GM12878 (cell line): Measurements from ENCODE around the gene OR14A16. TPM values are rescaled to one million over a fixed set of nuclear protein-coding genes. Genes with fewer than 3 reads are reported as not detected.

ENCODE experiments used
- ATAC-seq: fragments of 200-7000 bp; cut with Tn5 transposase; 3 replicates; pipeline ENCODE4 v1.9.1; 2020; ENCODE audit warnings: mild to moderate bottlenecking, moderate library complexity
- BruUV-seq: library from RNA; stranded (reverse); fragments of 400-500 nt; replicated peaks from 2 replicates; lab custom pipeline; 2021; lab: Mats Ljungman, UMichigan
- CTCF ChIA-PET: fragments of 300-600 bp; sonication (Branson Sonifier 250); formaldehyde crosslinking; extraction: SDS; loops from one replicate; lab custom pipeline; 2021; ENCODE audit warnings: inconsistent platforms; lab: Yijun Ruan, JAX
- POLR2A ChIA-PET: fragments of 350-600 bp; formaldehyde crosslinking; extraction: SDS; loops from one replicate; lab custom pipeline; 2021; ENCODE audit warnings: inconsistent platforms; lab: Charles Lee
- RAD21 ChIA-PET: fragments of 300-600 bp; sonication (Branson Sonifier 250); formaldehyde crosslinking; loops from one replicate; lab custom pipeline; 2023; ENCODE audit warnings: antibody characterized with exemption; ENCODE audit not compliant: unreplicated experiment; lab: Charles Lee
- SMC1A ChIA-PET: fragments of 300-600 bp; sonication (Branson Sonifier 250); formaldehyde crosslinking; loops from one replicate; lab custom pipeline; 2023; ENCODE audit not compliant: unreplicated experiment, uncharacterized antibody; lab: Charles Lee
- DNase-seq: peaks from one replicate; pipeline ENCODE4 v3.0.0-alpha.2; 2011; ENCODE audit warnings: low read depth, low spot score
- FAIRE-seq: peaks from 3 replicates; lab custom pipeline; 2011; peaks lifted over from hg19 to GRCh38; lab: Jason Lieb, UNC
- H2AFZ ChIP-seq: 2 replicates; pipeline ENCODE4 v1.6.0; 2011; ENCODE audit warnings: low read depth, low read length, control low read depth; ENCODE audit not compliant: control insufficient read depth
- H3K27ac ChIP-seq: 2 replicates; pipeline ENCODE4 v1.5.1; 2011; ENCODE audit warnings: control low read depth; ENCODE audit not compliant: control insufficient read depth, insufficient read depth
- H3K27me3 ChIP-seq, 2 experiments: replicated peaks in 1 of 2; 2 replicates each; pipeline versions ENCODE4 v1.6.0 to v1.6.1; 2011; ENCODE audit warnings: low read length in 1 of 2; ENCODE audit not compliant: control insufficient read depth in 2 of 2, insufficient read depth in 2 of 2
- H3K36me3 ChIP-seq, 2 experiments: 2 replicates each; pipeline ENCODE4 v1.5.1; 2011; ENCODE audit warnings: low read length in 1 of 2; ENCODE audit not compliant: control insufficient read depth in 2 of 2, insufficient read depth in 2 of 2
- H3K4me1 ChIP-seq: 2 replicates; pipeline ENCODE4 v1.6.1; 2011; ENCODE audit warnings: mild to moderate bottlenecking, low read length, moderate library complexity, mixed read lengths; ENCODE audit not compliant: control insufficient read depth, insufficient read depth
- H3K4me2 ChIP-seq: 2 replicates; pipeline ENCODE4 v1.6.0; 2011; ENCODE audit warnings: control low read depth; ENCODE audit not compliant: control insufficient read depth, insufficient read depth
- H3K4me3 ChIP-seq: fragments of 200-600 bp; sonication (generic); 2 replicates; pipeline ENCODE4 v1.5.1; 2016
- H3K79me2 ChIP-seq: 2 replicates; pipeline ENCODE4 v1.6.0; 2011; ENCODE audit warnings: low read length; ENCODE audit not compliant: control insufficient read depth, insufficient read depth
- H3K9ac ChIP-seq: 2 replicates; pipeline ENCODE4 v1.8.0; 2011; ENCODE audit warnings: low read length, control low read depth, mixed read lengths; ENCODE audit not compliant: control insufficient read depth, insufficient read depth
- H3K9me3 ChIP-seq: replicated peaks from 3 replicates; pipeline ENCODE4 v1.5.1; 2011; ENCODE audit warnings: mild to moderate bottlenecking, low read length; ENCODE audit not compliant: control insufficient read depth, insufficient read depth
- H4K20me1 ChIP-seq: 2 replicates; pipeline ENCODE4 v1.6.0; 2011; ENCODE audit not compliant: control insufficient read depth, insufficient read depth
- BACH1 ChIP-seq: fragments of 450-650 bp; IDR thresholded peaks from 2 replicates; pipeline ENCODE4 v1.6.1; 2017; ENCODE audit warnings: mild to moderate bottlenecking, borderline replicate concordance
- BRCA1 ChIP-seq: IDR thresholded peaks from 2 replicates; pipeline ENCODE4 v1.6.1; 2011; ENCODE audit warnings: low read depth, low read length, improper control_type of control experiment
- CEBPB ChIP-seq, 2 experiments: fragments of 150-350 bp in 1 of 2; IDR thresholded peaks; 2 replicates each; pipeline ENCODE4 v1.6.1; 2012 to 2014; ENCODE audit warnings: low read depth in 2 of 2, low read length in 2 of 2, borderline replicate concordance in 1 of 2, inconsistent platforms in 1 of 2
- CREB1 ChIP-seq: IDR thresholded peaks from 2 replicates; pipeline ENCODE4 v1.6.1; 2012; ENCODE audit warnings: low read depth, mild to moderate bottlenecking, inconsistent platforms
- ETV6 ChIP-seq, 2 experiments: fragments of 450-650 bp in 1 of 2; IDR thresholded peaks in 1 of 2; conservative IDR thresholded peaks in 1 of 2; 2 replicates each; pipeline ENCODE4 v1.6.1; 2014; ENCODE audit warnings: antibody characterized with exemption in 1 of 2, borderline replicate concordance in 1 of 2, low read depth in 1 of 2, mild to moderate bottlenecking in 1 of 2, moderate library complexity in 1 of 2
- EZH2 ChIP-seq: IDR thresholded peaks from 2 replicates; pipeline ENCODE4 v1.6.1; 2012; ENCODE audit warnings: low read depth, mild to moderate bottlenecking, control low read depth, inconsistent platforms, low read length, borderline replicate concordance; ENCODE audit not compliant: control insufficient read depth
- FOXK2 ChIP-seq: fragments of 450-650 bp; IDR thresholded peaks from 2 replicates; pipeline ENCODE4 v1.6.1; 2017; ENCODE audit warnings: mild to moderate bottlenecking, moderate library complexity
- KDM1A ChIP-seq: fragments of 200-600 bp; sonication (generic); IDR thresholded peaks from 2 replicates; pipeline ENCODE4 v1.6.1; 2016; ENCODE audit warnings: borderline replicate concordance
- NR2C1 ChIP-seq: fragments of 450-650 bp; IDR thresholded peaks from 2 replicates; pipeline ENCODE4 v1.6.1; 2017; ENCODE audit warnings: antibody characterized with exemption, mild to moderate bottlenecking, moderate library complexity
- NR2C2 ChIP-seq: IDR thresholded peaks from 2 replicates; pipeline ENCODE4 v1.6.1; 2011; ENCODE audit warnings: borderline replicate concordance, low read depth; ENCODE audit not compliant: control insufficient read depth, insufficient read length
- PAX8 ChIP-seq: fragments of 450-650 bp; IDR thresholded peaks from 2 replicates; pipeline ENCODE4 v1.6.1; 2017; ENCODE audit warnings: mild to moderate bottlenecking, moderate library complexity
- SIX5 ChIP-seq: IDR thresholded peaks from 2 replicates; pipeline ENCODE4 v1.6.1; 2011; ENCODE audit warnings: mild to moderate bottlenecking, low read depth, low read length, moderate library complexity; ENCODE audit not compliant: severe bottlenecking
- SMAD5 ChIP-seq: IDR thresholded peaks from 2 replicates; pipeline ENCODE4 v1.6.1; 2016; ENCODE audit warnings: antibody characterized with exemption, low read depth
- SRF ChIP-seq, 2 experiments: IDR thresholded peaks; 2 replicates each; pipeline ENCODE4 v1.6.1; 2011; ENCODE audit warnings: low read depth in 2 of 2, low read length in 2 of 2, mild to moderate bottlenecking in 1 of 2, moderate library complexity in 1 of 2
- TARDBP ChIP-seq: IDR thresholded peaks from 2 replicates; pipeline ENCODE4 v1.6.1; 2016; ENCODE audit warnings: borderline replicate concordance
- WGBS: methylation state at CpG from one replicate; pipeline ENCODE4 v1.1.6; 2016; ENCODE audit warnings: low lambda C conversion rate; ENCODE audit not compliant: insufficient replicate concordance, insufficient coverage; ENCODE audit errors: missing lambda C conversion rate; 5-methylcytosine and 5-hydroxymethylcytosine counted together
- in situ Hi-C: fragments of 300-500 bp; cut with MboI; formaldehyde crosslinking; loops from 9 replicates; pipeline ENCODE4 v1.14.3; 2018; ENCODE audit warnings: mixed read lengths
- intact Hi-C: fragments of 100-400 bp; cut with micrococcal nuclease; formaldehyde crosslinking; loops from one replicate; pipeline ENCODE4 v1.14.2; 2022; ENCODE audit not compliant: unreplicated experiment
- polyA plus RNA-seq, 11 experiments: library from polyadenylated mRNA; depleted of rRNA in 4 of 11; unstranded in 6 of 11; stranded (reverse) in 5 of 11; fragments of >200 nt; fragmentation: Nextera tagmentation in 4 of 11; fragmentation: Illumina TruSeq in 1 of 11; extraction: Ambion mirVana in 4 of 11; extraction: Trizol in 1 of 11; gene quantifications; 1 replicate in 1 of 11; 2 replicates in 10 of 11; pipeline versions ENCODE4 v1.2.1 to v1.2.3, GENCODE V29; 2011 to 2016; ENCODE audit warnings: inconsistent platforms in 2 of 11, missing spikeins in 2 of 11, low read depth in 1 of 11
- total RNA-seq, 4 experiments: library from RNA; depleted of rRNA in 3 of 4; stranded (reverse); fragments of >200 nt in 3 of 4; fragmentation: Illumina TruSeq in 1 of 4; extraction: Trizol in 1 of 4; gene quantifications; 2 replicates each; pipeline versions ENCODE4 v1.2.1 to v1.2.3, GENCODE V29; 2013 to 2021
- TF ChIP-seq, protein P1 (sequence below): fragments of 450-650 bp; IDR thresholded peaks from 2 replicates; pipeline ENCODE4 v1.6.1; 2017; ENCODE audit warnings: mild to moderate bottlenecking, low read depth, inconsistent platforms; ENCODE audit not compliant: poor library complexity, severe bottlenecking
- TF ChIP-seq, protein P2 (sequence below): IDR thresholded peaks from 2 replicates; pipeline ENCODE4 v1.6.1; 2012; ENCODE audit warnings: improper control_type of control experiment, low read depth, low read length; ENCODE audit not compliant: insufficient replicate concordance

The OR14A16 gene
- total and polyA plus RNA-seq, 10 of the 15 experiments (the other 5 are each of a cell fraction or from before 2014, with no cell fraction given) = not detected

DNA sequence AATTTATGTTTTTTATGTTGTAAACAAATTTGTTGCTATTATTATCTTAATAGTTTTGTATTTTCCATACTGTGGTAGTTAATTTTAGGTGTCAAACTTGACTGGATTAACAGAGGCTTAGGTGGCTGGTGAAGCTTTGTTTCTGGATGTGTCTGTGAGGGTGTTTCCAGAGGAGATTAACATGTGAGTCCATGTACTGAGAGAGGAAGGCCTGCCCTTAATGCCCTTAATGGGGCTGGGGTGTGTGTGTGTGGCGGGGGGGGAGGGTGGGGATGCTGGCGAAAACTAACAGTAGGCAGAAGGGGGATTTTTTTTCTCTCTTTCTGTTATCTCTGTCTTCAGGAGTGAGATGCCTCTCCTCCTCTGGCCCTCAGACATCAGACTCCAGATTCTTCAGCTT, 1.9 kb downstream of the OR14A16 start (continued):
- no peak for TF ChIP-seq BRCA1
- TF ChIP-seq CEBPB (IDR thresholded peaks at IDR 0.05; ENCODE audit: borderline replicate concordance in 1 of 2, low read depth in 2 of 2, low read length in 2 of 2) = no peak
- no peak for TF ChIP-seq CREB1
- TF ChIP-seq, all 136 proteins: peak for 0

DNA sequence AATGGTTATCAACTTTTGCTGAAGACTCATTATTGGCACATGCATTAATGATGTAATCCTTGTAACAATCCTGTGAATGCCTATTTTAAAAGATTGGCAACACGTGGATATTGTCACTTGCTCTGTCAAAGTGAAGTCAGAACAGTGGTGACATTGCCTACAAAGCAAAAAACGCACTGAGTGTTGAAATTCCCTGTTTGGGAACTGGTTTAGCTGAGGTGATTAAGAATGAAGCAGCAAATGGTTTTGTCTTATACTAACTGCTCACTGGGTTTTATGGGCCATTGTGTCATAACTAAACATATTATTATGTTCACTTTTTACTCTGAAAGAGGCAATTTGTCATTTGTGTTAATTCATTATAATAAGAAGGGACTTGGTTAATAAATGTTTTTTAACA, 11.3 kb downstream of the OR14A16 start:
- WGBS = 3% methylated on average over 2 of the region's 2 CpGs
- BruUV-seq = no TSS peak

More for the DNA sequence above, 11.3 kb downstream of the OR14A16 start:
- H4K20me1 ChIP-seq = no peaks in the 10 kb centered on the region
- in situ Hi-C loops (no loop called here), intact Hi-C loops (no loop called here)
- no peak overlapping the region for H3K9ac ChIP-seq
- ChIA-PET RAD21 (no interaction called here), CTCF (no interaction called here), POLR2A (no interaction called here), SMC1A (no interaction called here)
- DNase-seq = no peak
- H3K4me2 ChIP-seq = no peak overlapping the region
- no peak for ATAC-seq
- no peaks in the 10 kb centered on the region for H3K79me2 ChIP-seq
- H3K27ac ChIP-seq = no peak overlapping the region
- no peaks in the 10 kb centered on the region for H3K36me3 ChIP-seq
- no peak overlapping the region for H3K4me3 ChIP-seq
- no peak overlapping the region for H2AFZ ChIP-seq
- no peaks in the 10 kb centered on the region for H3K27me3 ChIP-seq
- no peak for FAIRE-seq
- no peaks in the 10 kb centered on the region for H3K9me3 ChIP-seq
- TF ChIP-seq, protein P1, sequence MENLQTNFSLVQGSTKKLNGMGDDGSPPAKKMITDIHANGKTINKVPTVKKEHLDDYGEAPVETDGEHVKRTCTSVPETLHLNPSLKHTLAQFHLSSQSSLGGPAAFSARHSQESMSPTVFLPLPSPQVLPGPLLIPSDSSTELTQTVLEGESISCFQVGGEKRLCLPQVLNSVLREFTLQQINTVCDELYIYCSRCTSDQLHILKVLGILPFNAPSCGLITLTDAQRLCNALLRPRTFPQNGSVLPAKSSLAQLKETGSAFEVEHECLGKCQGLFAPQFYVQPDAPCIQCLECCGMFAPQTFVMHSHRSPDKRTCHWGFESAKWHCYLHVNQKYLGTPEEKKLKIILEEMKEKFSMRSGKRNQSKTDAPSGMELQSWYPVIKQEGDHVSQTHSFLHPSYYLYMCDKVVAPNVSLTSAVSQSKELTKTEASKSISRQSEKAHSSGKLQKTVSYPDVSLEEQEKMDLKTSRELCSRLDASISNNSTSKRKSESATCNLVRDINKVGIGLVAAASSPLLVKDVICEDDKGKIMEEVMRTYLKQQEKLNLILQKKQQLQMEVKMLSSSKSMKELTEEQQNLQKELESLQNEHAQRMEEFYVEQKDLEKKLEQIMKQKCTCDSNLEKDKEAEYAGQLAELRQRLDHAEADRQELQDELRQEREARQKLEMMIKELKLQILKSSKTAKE = no peak
- TF ChIP-seq NR2C2 (no peak), SRF (IDR thresholded peaks at IDR 0.05; ENCODE audit: low read depth in 2 of 2, low read length in 2 of 2) (no peak), FOXK2 (no peak), NR2C1 (no peak), SMAD5 (no peak), ETV6 (conservative IDR thresholded peaks at IDR 0.05 in 1 of 2, IDR thresholded peaks at IDR 0.05 in 1 of 2; ENCODE audit: borderline replicate concordance in 1 of 2, low read depth in 1 of 2) (no peak), PAX8 (no peak), BACH1 (no peak), TARDBP (no peak), KDM1A (no peak), SIX5 (no peak), EZH2 (no peak)
- TF ChIP-seq, protein P2, sequence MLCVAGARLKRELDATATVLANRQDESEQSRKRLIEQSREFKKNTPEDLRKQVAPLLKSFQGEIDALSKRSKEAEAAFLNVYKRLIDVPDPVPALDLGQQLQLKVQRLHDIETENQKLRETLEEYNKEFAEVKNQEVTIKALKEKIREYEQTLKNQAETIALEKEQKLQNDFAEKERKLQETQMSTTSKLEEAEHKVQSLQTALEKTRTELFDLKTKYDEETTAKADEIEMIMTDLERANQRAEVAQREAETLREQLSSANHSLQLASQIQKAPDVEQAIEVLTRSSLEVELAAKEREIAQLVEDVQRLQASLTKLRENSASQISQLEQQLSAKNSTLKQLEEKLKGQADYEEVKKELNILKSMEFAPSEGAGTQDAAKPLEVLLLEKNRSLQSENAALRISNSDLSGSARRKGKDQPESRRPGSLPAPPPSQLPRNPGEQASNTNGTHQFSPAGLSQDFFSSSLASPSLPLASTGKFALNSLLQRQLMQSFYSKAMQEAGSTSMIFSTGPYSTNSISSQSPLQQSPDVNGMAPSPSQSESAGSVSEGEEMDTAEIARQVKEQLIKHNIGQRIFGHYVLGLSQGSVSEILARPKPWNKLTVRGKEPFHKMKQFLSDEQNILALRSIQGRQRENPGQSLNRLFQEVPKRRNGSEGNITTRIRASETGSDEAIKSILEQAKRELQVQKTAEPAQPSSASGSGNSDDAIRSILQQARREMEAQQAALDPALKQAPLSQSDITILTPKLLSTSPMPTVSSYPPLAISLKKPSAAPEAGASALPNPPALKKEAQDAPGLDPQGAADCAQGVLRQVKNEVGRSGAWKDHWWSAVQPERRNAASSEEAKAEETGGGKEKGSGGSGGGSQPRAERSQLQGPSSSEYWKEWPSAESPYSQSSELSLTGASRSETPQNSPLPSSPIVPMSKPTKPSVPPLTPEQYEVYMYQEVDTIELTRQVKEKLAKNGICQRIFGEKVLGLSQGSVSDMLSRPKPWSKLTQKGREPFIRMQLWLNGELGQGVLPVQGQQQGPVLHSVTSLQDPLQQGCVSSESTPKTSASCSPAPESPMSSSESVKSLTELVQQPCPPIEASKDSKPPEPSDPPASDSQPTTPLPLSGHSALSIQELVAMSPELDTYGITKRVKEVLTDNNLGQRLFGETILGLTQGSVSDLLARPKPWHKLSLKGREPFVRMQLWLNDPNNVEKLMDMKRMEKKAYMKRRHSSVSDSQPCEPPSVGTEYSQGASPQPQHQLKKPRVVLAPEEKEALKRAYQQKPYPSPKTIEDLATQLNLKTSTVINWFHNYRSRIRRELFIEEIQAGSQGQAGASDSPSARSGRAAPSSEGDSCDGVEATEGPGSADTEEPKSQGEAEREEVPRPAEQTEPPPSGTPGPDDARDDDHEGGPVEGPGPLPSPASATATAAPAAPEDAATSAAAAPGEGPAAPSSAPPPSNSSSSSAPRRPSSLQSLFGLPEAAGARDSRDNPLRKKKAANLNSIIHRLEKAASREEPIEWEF = no peak
- H3K4me1 ChIP-seq = no peaks in the 10 kb centered on the region
